A549 (cell line): ENCODE measurements around the gene PHRF1. TPM values are rescaled to one million over a fixed set of nuclear protein-coding genes. Genes with fewer than 3 reads are reported as not detected.

Experiments
- ATAC-seq, 2 experiments: fragments of 200-7000 bp in 1 of 2; fragments of >200 bp in 1 of 2; cut with Nextera tagmentation in 1 of 2; cut with Tn5 transposase in 1 of 2; 3 replicates each; pipeline versions ENCODE4 v1.8.0 to v1.9.1; 2018 to 2020; ENCODE audit warnings: mild to moderate bottlenecking in 1 of 2, moderate library complexity in 1 of 2
- CTCF ChIA-PET: fragments of 300-600 bp; sonication (Branson Sonifier 250); formaldehyde crosslinking; extraction: SDS; loops from one replicate; lab custom pipeline; 2021; ENCODE audit warnings: antibody characterized with exemption, inconsistent platforms; lab: Yijun Ruan, JAX
- POLR2A ChIA-PET: fragments of 350-600 bp; formaldehyde crosslinking; extraction: SDS; loops from one replicate; lab custom pipeline; 2021; ENCODE audit warnings: antibody characterized with exemption, inconsistent platforms; lab: Yijun Ruan, JAX
- DNase-seq, 2 experiments: peaks; one replicate each; pipeline versions ENCODE4 v3.0.0 to v3.0.0-alpha.2; 2011 to 2016; ENCODE audit warnings: low read depth in 1 of 2, low spot score in 1 of 2
- FAIRE-seq: peaks from 2 replicates; lab custom pipeline; 2011; peaks lifted over from hg19 to GRCh38; lab: Jason Lieb, UNC
- H3K27ac ChIP-seq, 2 experiments: fragments of >200 bp; sonication (Bioruptor Twin); formaldehyde crosslinking; 3 replicates each; pipeline ENCODE4 v1.5.1; 2016 to 2017
- H3K4me1 ChIP-seq: fragments of >200 bp; sonication (Bioruptor Twin); formaldehyde crosslinking; 3 replicates; pipeline ENCODE4 v1.6.1; 2016
- H3K4me2 ChIP-seq: fragments of >200 bp; sonication (Bioruptor Twin); formaldehyde crosslinking; 3 replicates; pipeline ENCODE4 v1.6.1; 2016
- H3K4me3 ChIP-seq: fragments of >200 bp; sonication (Bioruptor Twin); formaldehyde crosslinking; 3 replicates; pipeline ENCODE4 v1.5.1; 2016
- H3K9me3 ChIP-seq: fragments of >200 bp; sonication (Bioruptor Twin); formaldehyde crosslinking; 3 replicates; pipeline ENCODE4 v1.6.1; 2016
- BCL3 ChIP-seq: fragments of >200 bp; sonication (Bioruptor Twin); formaldehyde crosslinking; IDR thresholded peaks from 3 replicates; pipeline ENCODE4 v1.6.1; 2016
- BHLHE40 ChIP-seq: IDR thresholded peaks from 2 replicates; pipeline ENCODE4 v1.6.1; 2012; ENCODE audit warnings: low read depth, low read length, inconsistent platforms
- ELK1 ChIP-seq: fragments of 150-350 bp; IDR thresholded peaks from 2 replicates; pipeline ENCODE4 v1.6.1; 2014; ENCODE audit warnings: low read depth, mild to moderate bottlenecking, low read length
- EP300 ChIP-seq, 2 experiments: fragments of >200 bp; sonication (Bioruptor Twin); formaldehyde crosslinking; IDR thresholded peaks; 2 replicates in 1 of 2; 3 replicates in 1 of 2; pipeline ENCODE4 v1.6.1; 2016 to 2017
- FOSL2 ChIP-seq, 2 experiments: fragments of 450-650 bp in 1 of 2; fragments of >200 bp in 1 of 2; sonication (Bioruptor Twin) in 1 of 2; formaldehyde crosslinking; IDR thresholded peaks; 2 replicates each; pipeline versions ENCODE4 v1.5.0 to v1.6.1; 2016 to 2020; ENCODE audit warnings: mild to moderate bottlenecking in 1 of 2, moderate library complexity in 1 of 2
- FOXS1 ChIP-seq: fragments of 250-450 bp; sonication (Bioruptor Pico); IDR thresholded peaks from 2 replicates; pipeline ENCODE4 v1.5.0; 2020; ENCODE audit warnings: mild to moderate bottlenecking, moderate library complexity
- HEYL ChIP-seq: fragments of 250-450 bp; sonication (Bioruptor Pico); IDR thresholded peaks from 2 replicates; pipeline ENCODE4 v1.8.0; 2021; ENCODE audit warnings: mild to moderate bottlenecking, moderate library complexity
- HOXA7 ChIP-seq: fragments of 250-450 bp; sonication (Bioruptor Pico); IDR thresholded peaks from 2 replicates; pipeline ENCODE4 v1.5.0; 2020; ENCODE audit warnings: mild to moderate bottlenecking, moderate library complexity
- MAZ ChIP-seq: fragments of 150-350 bp; IDR thresholded peaks from 2 replicates; pipeline ENCODE4 v1.6.1; 2014; ENCODE audit warnings: antibody characterized with exemption, low read depth, low read length, borderline replicate concordance
- NPAS2 ChIP-seq: fragments of 250-450 bp; sonication (Bioruptor Pico); IDR thresholded peaks from 2 replicates; pipeline ENCODE4 v1.8.0; 2022; ENCODE audit warnings: mild to moderate bottlenecking, moderate library complexity, borderline replicate concordance
- PBX3 ChIP-seq: IDR thresholded peaks from 2 replicates; pipeline ENCODE4 v1.6.1; 2012
- PHF8 ChIP-seq: fragments of 200-600 bp; sonication (generic); IDR thresholded peaks from 2 replicates; pipeline ENCODE4 v1.6.1; 2016; ENCODE audit warnings: low read depth, mild to moderate bottlenecking, antibody characterized with exemption, moderate library complexity, borderline replicate concordance
- RCOR1 ChIP-seq: fragments of 150-350 bp; IDR thresholded peaks from 2 replicates; pipeline ENCODE4 v1.6.1; 2014; ENCODE audit warnings: antibody characterized with exemption, low read length, low read depth
- ZFP36 ChIP-seq: fragments of 450-650 bp; IDR thresholded peaks from 2 replicates; pipeline ENCODE4 v1.6.1; 2014; ENCODE audit warnings: borderline replicate concordance; ENCODE audit not compliant: partially characterized antibody
- WGBS: methylation state at CpG from one replicate; pipeline ENCODE4 v1.1.6; 2017; ENCODE audit errors: missing lambda C conversion rate; 5-methylcytosine and 5-hydroxymethylcytosine counted together
- polyA plus RNA-seq, 4 experiments: library from polyadenylated mRNA; depleted of rRNA in 3 of 4; stranded (reverse); fragments of >200 nt; fragmentation: RNase III in 1 of 4; extraction: RNeasy Plus Mini Kit Qiagen cat#74134 plus additional on column Dnase treatment in 1 of 4; gene quantifications; 2 replicates in 3 of 4; 3 replicates in 1 of 4; pipeline ENCODE4 v1.2.3, GENCODE V29; 2011 to 2017

The PHRF1 gene
- polyA plus RNA-seq, 2 of the 4 experiments (the other 2 are of a cell fraction): 10.8 to 25.3 TPM

- TF ChIP-seq FOSL2 (IDR thresholded peaks at IDR 0.05) (no peak), FOSL2 (CRISPR knock-in tag; IDR thresholded peaks at IDR 0.05) (no peak), HOXA7 (CRISPR knock-in tag) (no peak), MAZ (no peak)
These were observed 5.5 kb downstream of the PHRF1 start (continued) for GRCh38 chr11:581752-582151.

- Histone ChIP-seq H3K4me1 (peaks cover 25% of the 10 kb centered on the region), H3K27ac (no peak overlapping the region), H3K4me3 (no peak overlapping the region), H3K4me2 (no peak overlapping the region), H3K9me3 (no peaks in the 10 kb centered on the region)
- POLR2A ChIA-PET: no interaction called here
- ATAC-seq (no peak), FAIRE-seq (no peak), DNase-seq (no peak)
- TF ChIP-seq ZFP36 (no peak), RCOR1 (no peak), FOXS1 (CRISPR knock-in tag) (no peak), PBX3 (no peak)
- WGBS: 89% methylated on average over 10 of the region's 10 CpGs
- CTCF ChIA-PET: interaction anchor here (1.3 kb wide), 2 partner anchors 32 to 65 kb away, joined by 3 to 4 read pairs; partner anchors contain the start of gene IRF7
These were observed 8.0 kb downstream of the PHRF1 start for GRCh38 chr11:584287-584686.

- 90% methylated on average over 32 of the region's 32 CpGs for WGBS
- ATAC-seq: peak; percentile 24 to 26; a peak in 3 of 6 replicates
- CTCF ChIA-PET: interaction anchor here (1.7 kb wide), 1 partner anchor 19 kb away, joined by 4 read pairs; no protein-coding TSS in a partner anchor
These were observed 10.4 kb downstream of the PHRF1 start for GRCh38 chr11:586376-587316.

More at GRCh38 chr11:586376-587316, 10.4 kb downstream of the PHRF1 start:
- H3K4me3 ChIP-seq: no peak overlapping the region
- no peaks in the 10 kb centered on the region for H3K9me3 ChIP-seq
- TF ChIP-seq BHLHE40 (no peak), PHF8 (no peak), NPAS2 (CRISPR knock-in tag) (no peak), HEYL (CRISPR knock-in tag) (no peak), BCL3 (no peak), EP300 (IDR thresholded peaks at IDR 0.05) (no peak), ELK1 (no peak)
- TF ChIP-seq, all 56 proteins: peak for 0
- Histone ChIP-seq H3K27ac (peak overlapping the region; percentile 77 to 82; a peak in 3 of 6 replicates), H3K4me2 (no peak overlapping the region), H3K4me1 (peaks cover 23% of the 10 kb centered on the region)
- FAIRE-seq: no peak
- POLR2A ChIA-PET: no interaction called here
- DNase-seq: no peak
